Esophagus squamous epithelium (tissue), 5 donors: ENCODE measurements around the gene IL17RA. TPM values are rescaled to one million over a fixed set of nuclear protein-coding genes. Genes with fewer than 3 reads are reported as not detected.

Source experiments
- DNase-seq: peaks from one replicate; lab custom pipeline; 2025; lab: John Stamatoyannopoulos, UW
- H3K27ac ChIP-seq, 4 donors: fragments of 200-600 bp; sonication (generic); one replicate each; pipeline ENCODE4 v1.5.1; 2016 to 2019; ENCODE audit warnings: mild to moderate bottlenecking in 1 of 4
- H3K27me3 ChIP-seq, 4 donors: fragments of 200-600 bp; sonication (generic); 1 replicate in 3 of 4; 2 replicates in 1 of 4; pipeline versions ENCODE4 v1.5.1 to v1.6.0; 2017 to 2021; ENCODE audit warnings: antibody characterized with exemption in 1 of 4
- H3K36me3 ChIP-seq, 3 donors: fragments of 200-600 bp; sonication (generic); one replicate each; pipeline ENCODE4 v1.5.1; 2016 to 2019
- H3K4me1 ChIP-seq, 3 donors: fragments of 200-600 bp; sonication (generic); one replicate each; pipeline ENCODE4 v1.5.1; 2017 to 2019
- H3K4me3 ChIP-seq, 4 donors: fragments of 200-600 bp; sonication (generic); 1 replicate in 3 of 4; 2 replicates in 1 of 4; pipeline ENCODE4 v1.5.1; 2016 to 2019; ENCODE audit warnings: mild to moderate bottlenecking in 2 of 4, moderate library complexity in 1 of 4
- H3K9me3 ChIP-seq, 3 donors: fragments of 200-600 bp; sonication (generic); one replicate each; pipeline ENCODE4 v1.5.1; 2016 to 2019
- CTCF ChIP-seq, 6 experiments: fragments of 450-650 bp in 4 of 6; fragments of 200-600 bp in 2 of 6; sonication (generic) in 2 of 6; IDR thresholded peaks; one replicate each; pipeline ENCODE4 v1.5.1; 2016 to 2019; ENCODE audit warnings: antibody characterized with exemption in 6 of 6, mild to moderate bottlenecking in 4 of 6, moderate library complexity in 4 of 6
- POLR2A ChIP-seq, 4 donors: fragments of 450-650 bp; IDR thresholded peaks; one replicate each; pipeline ENCODE4 v1.6.1; 2017; ENCODE audit warnings: antibody characterized with exemption in 4 of 4, mild to moderate bottlenecking in 4 of 4, moderate library complexity in 3 of 4
- WGBS, 2 donors: methylation state at CpG; one replicate each; pipeline ENCODE4 v1.1.5; 2018; 5-methylcytosine and 5-hydroxymethylcytosine counted together
- intact Hi-C: fragments of 100-400 bp; cut with DNase I; formaldehyde crosslinking; loops from one replicate; pipeline ENCODE4 v1.15.0; 2022
- total RNA-seq, 4 donors: library from RNA; depleted of rRNA; stranded (reverse); fragments of >200 nt; gene quantifications; one replicate each; pipeline ENCODE4 v1.1.0, GENCODE V29; 2016
- donor health status: DM: yes; HTN: yes; CAD: no.

Gene IL17RA
- total RNA-seq, 4 donors from 2014 or later: 8.6 to 14.7 (median 9.1) TPM

- no peaks in the 10 kb centered on the region for H3K36me3 ChIP-seq
- WGBS, 2 donors: 68 to 90% methylated on average over 2 to 4 of the region's 4 CpGs
- no peaks in the 10 kb centered on the region for H3K9me3 ChIP-seq
- no peak for TF ChIP-seq POLR2A (IDR thresholded peaks at IDR 0.05)
- no peak for TF ChIP-seq CTCF (IDR thresholded peaks at IDR 0.05)
- H3K27me3 ChIP-seq: peaks cover 0 to 64% (median 7%) of the 10 kb centered on the region in 4 donors
- H3K27ac ChIP-seq: no peak overlapping the region
- no peak overlapping the region for H3K4me3 ChIP-seq
- intact Hi-C loops: no loop called here
- no peak for DNase-seq
- H3K4me1 ChIP-seq: peaks cover 5 to 44% (median 22%) of the 10 kb centered on the region in 3 donors
These were observed 33.5 kb downstream of the IL17RA start for GRCh38 chr22:17118342-17118741.

GRCh38 chr22:17119481-17120202, 34.8 kb downstream of the IL17RA start:
- DNase-seq: no peak
- intact Hi-C loops: no loop called here
- no peak overlapping the region for H3K4me3 ChIP-seq
- H3K27me3 ChIP-seq: peaks cover 0 to 69% (median 7%) of the 10 kb centered on the region in 4 donors
- H3K9me3 ChIP-seq: no peaks in the 10 kb centered on the region
- H3K4me1 ChIP-seq: peaks cover 5 to 44% (median 22%) of the 10 kb centered on the region in 3 donors
- WGBS, 2 donors: no CpG with 5 or more reads among the region's 63 CpGs
- TF ChIP-seq POLR2A (IDR thresholded peaks at IDR 0.05): no peak
- TF ChIP-seq CTCF (IDR thresholded peaks at IDR 0.05): peak in 2 of 6 experiments; percentile 12 to 42
- no peak overlapping the region for H3K27ac ChIP-seq
- no peaks in the 10 kb centered on the region for H3K36me3 ChIP-seq

- intact Hi-C loops: no loop called here
- Histone ChIP-seq H3K4me3 (peak overlapping the region; percentile 42 to 75 (median 56)), H3K27ac (no peak overlapping the region), H3K27me3 (peaks cover 0 to 69% (median 7%) of the 10 kb centered on the region in 4 donors), H3K4me1 (peaks cover 5 to 44% (median 22%) of the 10 kb centered on the region in 3 donors), H3K36me3 (no peaks in the 10 kb centered on the region), H3K9me3 (no peaks in the 10 kb centered on the region)
- TF ChIP-seq POLR2A (IDR thresholded peaks at IDR 0.05) (no peak), CTCF (IDR thresholded peaks at IDR 0.05) (no peak)
- no peak for DNase-seq
- WGBS, 2 donors: no CpG with 5 or more reads among the region's 45 CpGs
These were observed 35.5 kb downstream of the IL17RA start for GRCh38 chr22:17120281-17120680.

GRCh38 chr22:17120711-17121232, 36.0 kb downstream of the IL17RA start:
- intact Hi-C loops: no loop called here
- DNase-seq: no peak
- WGBS, 2 donors: no CpG with 5 or more reads among the region's 70 CpGs
- H3K27me3 ChIP-seq: peaks cover 0 to 69% (median 7%) of the 10 kb centered on the region in 4 donors
- no peak overlapping the region for H3K27ac ChIP-seq
- TF ChIP-seq CTCF (IDR thresholded peaks at IDR 0.05): no peak
- TF ChIP-seq POLR2A (IDR thresholded peaks at IDR 0.05): no peak
- no peaks in the 10 kb centered on the region for H3K9me3 ChIP-seq
- H3K4me1 ChIP-seq: peaks cover 5 to 44% (median 22%) of the 10 kb centered on the region in 3 donors
- peak overlapping the region; percentile 42 to 75 (median 56) for H3K4me3 ChIP-seq
- H3K36me3 ChIP-seq: no peaks in the 10 kb centered on the region
